GM13977 (cell line): ENCODE measurements around the gene DSC2.
"Not testable (repeated sequence)": the region's sequence is repeated elsewhere in the genome, so short reads cannot be mapped to it uniquely, and the experiment has no call there.

Experiments
- DNase-seq: peaks from one replicate; pipeline ENCODE4 v3.0.0; 2012; ENCODE audit warnings: low spot score
- CTCF ChIP-seq: IDR thresholded peaks from 2 replicates; pipeline ENCODE4 v1.5.1; 2012; ENCODE audit warnings: mild to moderate bottlenecking, control low read depth; ENCODE audit not compliant: insufficient read depth; ENCODE audit errors: extremely low read depth, missing control alignments
- in situ Hi-C: fragments of 300-500 bp; cut with MboI; formaldehyde crosslinking; loops from one replicate; pipeline ENCODE4 v1.12.0; 2022; ENCODE audit warnings: low sequenced_read_pairs, low pct_unique_long_range_greater_than_20kb, mixed read lengths, inconsistent platforms; ENCODE audit not compliant: unreplicated experiment

Gene DSC2

GRCh38 chr18:31129398-31130115 is 27.3 kb upstream of the DSC2 start:
- in situ Hi-C loops: no loop called here
- no peak for DNase-seq
- no peak for TF ChIP-seq CTCF

GRCh38 chr18:31125878-31126277 is 23.7 kb upstream of the DSC2 start:
- TF ChIP-seq CTCF: no peak
- in situ Hi-C loops: no loop called here
- DNase-seq: no peak

GRCh38 chr18:31123125-31123524 is 20.9 kb upstream of the DSC2 start:
- DNase-seq, in situ Hi-C loops: not testable (repeated sequence)

- TF ChIP-seq CTCF: no peak
- in situ Hi-C loops: no loop called here
- no peak for DNase-seq
These were observed 18.4 kb upstream of the DSC2 start for GRCh38 chr18:31120594-31120993.

GRCh38 chr18:31116853-31117595 is 14.8 kb upstream of the DSC2 start:
- TF ChIP-seq CTCF: no peak
- in situ Hi-C loops: no loop called here
- DNase-seq: no peak

- TF ChIP-seq CTCF: no peak
- no peak for DNase-seq
- in situ Hi-C loops: no loop called here
These were observed 10.6 kb upstream of the DSC2 start for GRCh38 chr18:31112804-31113203.

- in situ Hi-C loops: no loop called here
- no peak for DNase-seq
- no peak for TF ChIP-seq CTCF
These were observed 3.5 kb upstream of the DSC2 start for GRCh38 chr18:31105733-31106132.
